Measurements from ENCODE around the gene KLHL29.

Gene KLHL29

GRCh38 chr2:23666241-23666979 lies 281.4 kb downstream of the KLHL29 start:
- no peak for DNase-seq

DNA sequence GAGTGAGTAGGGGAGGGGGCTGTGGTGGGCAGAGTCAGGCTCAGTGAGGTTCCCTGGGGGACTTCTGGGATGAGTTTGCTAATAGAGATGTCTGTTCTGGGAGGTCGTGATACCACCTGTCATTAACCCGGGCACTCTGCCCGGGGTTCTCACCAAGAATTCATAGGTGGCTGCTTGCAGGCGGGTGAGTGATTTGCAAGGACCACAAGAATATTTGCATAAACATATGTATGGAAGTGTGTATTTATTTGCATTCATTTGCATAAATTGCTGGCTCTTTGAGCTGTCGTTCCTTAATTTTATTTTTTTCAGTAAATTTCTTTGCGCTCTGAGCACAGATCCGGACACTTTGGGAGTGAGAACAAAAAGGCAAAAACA lies 282.0 kb downstream of the KLHL29 start:
- no peak for DNase-seq

DNA sequence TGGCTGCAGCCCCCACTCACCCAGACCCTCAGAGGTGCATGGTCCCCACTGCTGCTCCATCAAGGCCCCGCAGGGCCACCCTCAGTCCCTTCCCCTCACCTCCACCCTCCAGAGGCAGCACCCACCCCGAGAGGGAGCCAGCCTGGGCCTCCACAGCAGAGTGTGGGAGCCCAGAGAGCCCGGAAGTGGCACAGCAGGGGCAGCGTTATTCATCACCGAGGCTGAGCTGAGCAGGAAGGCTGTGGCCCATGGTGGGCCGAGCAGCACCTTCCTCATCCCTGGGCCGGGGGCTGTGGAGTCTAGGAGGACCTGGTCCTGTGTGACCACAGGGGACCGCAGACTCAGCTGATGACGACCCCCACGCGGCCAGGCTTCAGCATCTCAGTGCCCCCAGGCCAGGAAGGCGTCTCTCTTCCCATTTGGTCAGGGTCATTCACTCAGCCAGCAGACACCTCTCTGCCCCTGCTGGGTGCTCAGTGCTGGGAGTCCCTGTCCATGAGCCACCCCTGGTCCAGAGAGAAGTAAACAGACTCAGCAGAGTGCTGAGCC lies 283.9 kb downstream of the KLHL29 start:
- no peak for DNase-seq

- DNase-seq = no peak
Measured at GRCh38 chr2:23669413-23670244, 284.6 kb downstream of the KLHL29 start.

DNA sequence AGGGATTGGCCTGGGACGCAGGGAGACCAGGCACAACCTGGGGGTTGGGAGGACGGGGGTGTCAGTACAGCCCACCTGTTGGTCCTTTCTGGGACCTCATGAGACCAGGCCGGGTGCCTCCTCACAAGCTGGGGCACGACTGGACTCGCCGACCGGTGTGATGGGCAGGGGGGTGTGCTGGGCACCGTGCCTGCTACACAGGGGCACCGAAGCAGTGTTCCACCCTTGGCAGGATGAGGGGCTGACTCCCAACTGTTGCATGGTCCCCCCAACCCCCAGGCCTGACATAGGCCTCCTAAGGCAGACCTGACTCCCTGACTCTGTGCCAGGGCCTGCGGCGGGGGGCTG lies 285.2 kb downstream of the KLHL29 start:
- no peak for DNase-seq

- DNase-seq = no peak
Measured at GRCh38 chr2:23673082-23673481, 288.1 kb downstream of the KLHL29 start.

DNA sequence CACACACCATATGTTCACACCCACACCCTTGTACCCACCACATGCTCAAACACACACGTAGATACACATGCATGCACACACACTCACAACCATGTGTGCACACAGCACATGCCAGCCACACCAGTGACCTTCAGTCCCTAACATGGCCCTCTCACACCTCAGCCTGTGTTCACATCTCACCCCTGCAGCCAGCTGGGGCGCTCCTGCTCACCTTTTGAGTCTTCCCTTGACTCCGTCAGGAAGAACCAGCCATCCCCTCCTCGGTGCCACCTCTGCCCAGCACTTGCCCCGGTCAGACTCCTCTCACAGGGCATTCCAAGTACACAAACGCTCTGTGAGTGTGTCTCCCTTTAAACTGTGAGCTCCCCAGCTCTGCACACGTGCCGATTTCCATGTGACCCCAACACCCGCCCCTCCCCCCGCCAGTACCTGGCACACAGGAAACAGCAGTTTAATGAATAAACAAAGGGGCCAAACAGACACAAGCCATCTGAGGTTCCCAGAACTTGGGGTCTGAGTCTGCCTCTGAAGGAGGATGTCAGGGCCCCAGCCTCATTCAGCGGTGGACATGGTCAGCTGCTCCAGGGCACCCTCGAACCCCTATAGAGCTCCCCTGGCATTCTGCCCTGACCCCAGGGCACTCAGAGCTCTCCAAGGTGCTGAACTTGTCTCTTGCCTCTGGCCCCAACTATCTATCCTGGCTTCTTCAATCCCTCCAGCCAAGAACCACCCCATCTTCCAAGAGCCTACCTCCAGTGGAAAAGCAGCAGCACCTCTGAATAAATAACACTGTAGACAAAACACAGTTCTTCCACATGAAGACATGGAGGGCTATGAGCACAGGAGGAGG lies 289.1 kb downstream of the KLHL29 start:
- DNase-seq = no peak

DNA sequence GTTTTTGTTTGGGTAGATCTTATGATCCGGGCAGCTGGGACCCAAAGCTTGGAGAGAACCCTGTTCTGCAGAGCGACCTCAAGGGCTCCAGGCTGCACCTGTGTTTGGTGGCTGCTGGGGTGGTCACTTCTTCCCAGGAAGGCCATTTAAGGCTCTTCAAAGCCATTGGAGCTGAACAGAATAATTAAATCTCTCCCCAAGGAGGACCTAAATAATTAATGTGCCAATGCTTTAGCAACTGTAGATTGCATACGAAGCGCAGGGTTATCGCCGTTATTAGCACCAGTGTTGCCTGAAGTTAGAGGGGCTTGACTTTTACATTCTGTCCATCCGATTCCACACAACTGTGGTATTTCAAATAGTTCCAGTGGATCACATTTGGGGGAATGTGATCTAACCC lies 290.5 kb downstream of the KLHL29 start:
- no peak for DNase-seq

DNA sequence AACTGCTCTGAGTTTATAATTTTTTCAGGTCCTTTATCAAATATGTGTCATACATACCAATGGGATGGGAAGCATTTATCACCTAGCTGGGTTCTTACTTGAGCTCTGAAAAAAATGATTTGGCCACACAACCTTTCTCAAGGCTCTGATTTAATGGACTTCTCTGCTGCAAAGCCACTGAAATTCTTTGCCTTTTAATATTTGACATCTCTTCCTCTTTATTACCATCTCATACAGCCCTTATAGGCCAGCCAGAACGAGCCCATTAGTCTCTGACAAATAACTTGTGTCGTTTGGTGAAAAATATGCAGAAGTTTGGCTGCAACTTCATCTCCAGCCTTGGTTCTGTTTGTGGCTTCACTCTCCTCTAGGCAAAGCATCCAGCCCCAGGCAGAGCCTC lies 292.9 kb downstream of the KLHL29 start:
- no peak for DNase-seq

DNA sequence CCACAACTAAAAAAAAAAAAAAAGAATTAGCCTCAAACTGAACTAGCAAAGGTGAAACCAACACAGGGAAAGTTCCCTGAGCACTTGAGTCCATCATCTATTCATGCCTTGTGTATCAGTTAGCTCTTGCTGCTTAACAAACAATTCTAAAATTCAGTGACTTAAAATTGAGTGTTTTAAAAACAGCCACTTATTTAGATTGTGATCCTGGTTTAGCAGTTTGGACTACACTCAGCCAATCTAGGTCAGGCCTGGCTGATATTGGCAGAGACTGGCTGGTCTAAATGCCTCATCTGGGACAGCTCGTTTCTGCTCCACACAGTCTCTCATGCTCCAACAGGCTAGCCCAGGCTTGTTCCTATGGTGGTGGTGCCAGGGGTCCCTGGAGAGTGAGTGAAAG lies 294.1 kb downstream of the KLHL29 start:
- DNase-seq = no peak

DNA sequence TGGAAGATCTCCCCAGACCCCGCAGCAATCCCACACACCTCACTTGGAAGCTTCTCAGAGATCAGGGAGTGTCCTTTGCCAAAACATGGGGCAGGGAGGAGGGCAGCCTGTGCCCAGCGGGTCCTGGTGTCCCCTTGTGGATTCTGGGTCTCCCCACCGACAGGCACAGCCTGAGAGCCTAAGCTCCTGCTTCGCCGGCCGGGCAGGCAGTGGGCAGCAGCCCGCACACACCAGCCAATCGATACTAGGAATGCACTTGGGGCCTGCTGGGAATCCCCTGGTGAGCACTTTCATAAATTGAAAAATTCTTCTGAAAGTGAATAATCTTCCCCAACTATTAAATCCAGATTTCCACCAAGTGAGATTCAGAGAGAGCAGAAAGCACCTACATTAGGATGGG lies 296.0 kb downstream of the KLHL29 start:
- DNase-seq = no peak

- peak; percentile 65 to 85 for DNase-seq
Measured at GRCh38 chr2:23681356-23682140, 296.6 kb downstream of the KLHL29 start.

- no peak for DNase-seq
Measured at GRCh38 chr2:23682481-23682880, 297.5 kb downstream of the KLHL29 start.

- no peak for DNase-seq
Measured at GRCh38 chr2:23683001-23683400, 298.0 kb downstream of the KLHL29 start.

GRCh38 chr2:23684395-23685176 lies 299.6 kb downstream of the KLHL29 start:
- no peak for DNase-seq

GRCh38 chr2:23685181-23685580 lies 300.2 kb downstream of the KLHL29 start:
- no peak for DNase-seq

DNA sequence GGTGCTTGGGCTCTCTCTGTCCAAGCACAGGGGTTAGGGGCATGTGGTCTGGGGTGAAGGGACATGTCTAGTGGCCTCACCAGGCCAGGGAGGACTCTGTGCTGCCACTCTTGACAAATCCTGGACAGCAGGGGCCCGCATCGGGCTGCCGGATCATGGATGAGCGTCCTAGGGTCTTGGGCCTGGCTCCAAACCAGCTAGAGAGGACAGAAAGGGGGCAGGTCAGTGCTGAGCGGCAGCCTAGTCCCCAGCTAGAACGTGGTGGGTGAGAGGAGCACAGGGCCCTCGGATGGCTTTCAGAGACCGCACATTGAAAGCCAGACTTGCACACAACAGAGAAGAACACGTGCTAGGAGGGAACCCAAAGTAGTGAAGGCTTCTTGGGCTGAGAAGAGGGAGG lies 300.7 kb downstream of the KLHL29 start:
- DNase-seq = no peak

GRCh38 chr2:23686405-23687029 lies 301.5 kb downstream of the KLHL29 start:
- no peak for DNase-seq

- no peak for DNase-seq
Measured at GRCh38 chr2:23687214-23687613, 302.2 kb downstream of the KLHL29 start.

- no peak for DNase-seq
Measured at GRCh38 chr2:23687713-23688112, 302.7 kb downstream of the KLHL29 start.

DNA sequence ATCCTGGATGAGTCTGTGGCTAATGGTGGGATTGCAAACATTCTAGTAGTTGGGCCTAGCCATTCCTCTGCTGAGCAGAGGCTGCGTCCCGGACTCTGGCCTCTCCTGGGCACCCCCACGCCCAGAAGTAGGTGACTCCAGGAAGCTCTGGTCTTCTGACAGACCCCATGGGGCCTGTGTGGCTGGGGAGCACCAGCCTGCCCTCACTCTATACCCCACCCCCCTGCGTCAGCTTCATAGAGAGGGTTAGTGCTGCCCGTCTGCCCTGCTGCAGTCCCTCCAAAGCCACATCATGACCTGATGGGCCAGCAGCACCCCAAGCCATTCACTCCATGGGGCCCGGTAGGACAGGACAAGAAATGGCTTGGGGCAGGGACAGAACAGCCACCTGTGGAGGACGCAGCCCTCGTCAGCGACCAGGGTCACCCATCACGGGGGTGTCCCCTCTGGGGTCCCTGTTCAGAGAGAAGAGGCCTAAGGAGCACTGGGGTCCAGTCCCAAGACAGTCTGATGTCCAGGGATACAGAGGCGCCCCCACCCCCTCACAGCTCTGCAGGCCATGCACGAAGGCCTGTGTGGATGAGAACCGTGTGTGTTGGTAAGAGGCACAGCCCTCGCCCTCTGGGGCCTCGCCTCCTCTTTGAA lies 303.6 kb downstream of the KLHL29 start:
- DNase-seq = no peak

All from NCI-H2081 (cell line).